ENCODE data around the gene TENM4.

DNA sequence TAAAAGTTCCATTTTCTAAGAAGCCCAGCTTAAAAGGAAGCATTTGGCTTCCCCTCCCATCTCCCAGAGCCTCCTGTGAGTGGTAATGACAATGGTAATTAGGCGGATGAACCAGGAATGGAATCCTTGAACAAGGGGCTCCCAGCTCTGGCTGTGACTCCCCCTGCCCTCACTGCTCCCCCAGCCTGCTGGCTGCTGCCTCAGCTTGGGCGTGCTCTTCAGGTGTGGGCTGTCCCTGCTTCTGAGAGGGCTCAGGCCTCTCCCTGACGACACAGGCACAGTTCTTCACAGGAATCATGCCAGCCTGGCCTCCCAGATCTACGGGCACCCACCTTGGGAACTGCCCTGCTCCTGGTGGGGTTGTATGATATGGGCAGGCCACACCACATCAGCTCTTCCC is 784.5 kb downstream of the TENM4 start:
- TF ChIP-seq POLR2A (IDR thresholded peaks at IDR 0.05), result no peak
- TF ChIP-seq, protein P1, sequence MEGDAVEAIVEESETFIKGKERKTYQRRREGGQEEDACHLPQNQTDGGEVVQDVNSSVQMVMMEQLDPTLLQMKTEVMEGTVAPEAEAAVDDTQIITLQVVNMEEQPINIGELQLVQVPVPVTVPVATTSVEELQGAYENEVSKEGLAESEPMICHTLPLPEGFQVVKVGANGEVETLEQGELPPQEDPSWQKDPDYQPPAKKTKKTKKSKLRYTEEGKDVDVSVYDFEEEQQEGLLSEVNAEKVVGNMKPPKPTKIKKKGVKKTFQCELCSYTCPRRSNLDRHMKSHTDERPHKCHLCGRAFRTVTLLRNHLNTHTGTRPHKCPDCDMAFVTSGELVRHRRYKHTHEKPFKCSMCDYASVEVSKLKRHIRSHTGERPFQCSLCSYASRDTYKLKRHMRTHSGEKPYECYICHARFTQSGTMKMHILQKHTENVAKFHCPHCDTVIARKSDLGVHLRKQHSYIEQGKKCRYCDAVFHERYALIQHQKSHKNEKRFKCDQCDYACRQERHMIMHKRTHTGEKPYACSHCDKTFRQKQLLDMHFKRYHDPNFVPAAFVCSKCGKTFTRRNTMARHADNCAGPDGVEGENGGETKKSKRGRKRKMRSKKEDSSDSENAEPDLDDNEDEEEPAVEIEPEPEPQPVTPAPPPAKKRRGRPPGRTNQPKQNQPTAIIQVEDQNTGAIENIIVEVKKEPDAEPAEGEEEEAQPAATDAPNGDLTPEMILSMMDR (IDR thresholded peaks at IDR 0.05), result no peak

All from heart left ventricle (tissue), 13 donors.